SH-SY5Y (cell line): ENCODE results near the gene NEURL1B.

Experiments used
- GATA2 ChIP-seq: IDR thresholded peaks from 2 replicates; pipeline ENCODE4 v1.6.1; 2011; ENCODE audit warnings: mild to moderate bottlenecking, low read depth, low read length
- GATA3 ChIP-seq: IDR thresholded peaks from 2 replicates; pipeline ENCODE4 v1.6.1; 2011; ENCODE audit warnings: low read depth, mild to moderate bottlenecking, low read length, moderate library complexity

DNA sequence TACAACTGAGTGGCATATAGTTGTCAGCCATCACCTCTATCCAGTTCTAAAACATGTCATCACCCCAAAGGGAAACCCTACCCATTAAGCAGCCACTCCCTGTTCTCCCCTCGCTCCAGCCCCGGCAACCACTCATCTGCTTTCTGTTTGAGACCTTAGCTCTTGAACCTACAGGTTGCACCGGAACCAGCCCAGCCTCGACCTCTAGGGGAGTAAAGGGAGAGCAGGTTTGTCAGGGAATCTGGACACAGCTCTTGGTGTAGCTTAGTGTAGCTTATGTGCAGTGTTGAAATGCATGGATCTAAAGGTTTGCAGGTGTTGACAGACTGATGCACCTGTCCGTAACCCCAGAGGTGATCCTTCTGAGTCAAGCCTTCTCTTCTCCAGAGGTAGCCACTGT is 30.0 kb downstream of the NEURL1B start:
- TF ChIP-seq GATA2 (no peak), GATA3 (no peak)
